ENCODE data around the gene FAM89B.
A peak's percentile ranks its signal among the peaks of the same experiment; 100 is the strongest.

FAM89B gene

GRCh38 chr11:65554842-65555430 is 17.4 kb upstream of the FAM89B start:
- no peak for TF ChIP-seq CTCF (IDR thresholded peaks at IDR 0.05; ENCODE audit: low read depth, low read length)
- H3K27me3 ChIP-seq (ENCODE audit: insufficient read depth, low read depth, severe bottlenecking), result no peaks in the 10 kb centered on the region
- H3K27ac ChIP-seq, result no peak overlapping the region
- no peak for DNase-seq
- no peaks in the 10 kb centered on the region for H3K9me3 ChIP-seq (ENCODE audit: severe bottlenecking)
- no peak overlapping the region for H3K4me3 ChIP-seq (ENCODE audit: low read depth, low read length)
- H3K36me3 ChIP-seq, result no peaks in the 10 kb centered on the region

- H3K9me3 ChIP-seq (ENCODE audit: severe bottlenecking), result no peaks in the 10 kb centered on the region
- no peak for DNase-seq
- H3K4me3 ChIP-seq (ENCODE audit: low read depth, low read length), result no peak overlapping the region
- no peaks in the 10 kb centered on the region for H3K27me3 ChIP-seq (ENCODE audit: insufficient read depth, low read depth, severe bottlenecking)
- no peak for TF ChIP-seq CTCF (IDR thresholded peaks at IDR 0.05; ENCODE audit: low read depth, low read length)
- H3K36me3 ChIP-seq, result no peaks in the 10 kb centered on the region
- no peak overlapping the region for H3K27ac ChIP-seq
Observed at GRCh38 chr11:65555693-65556231, 16.6 kb upstream of the FAM89B start.

- no peak overlapping the region for H3K27ac ChIP-seq
- TF ChIP-seq CTCF (IDR thresholded peaks at IDR 0.05; ENCODE audit: low read depth, low read length), result no peak
- no peaks in the 10 kb centered on the region for H3K27me3 ChIP-seq (ENCODE audit: insufficient read depth, low read depth, severe bottlenecking)
- no peaks in the 10 kb centered on the region for H3K9me3 ChIP-seq (ENCODE audit: severe bottlenecking)
- H3K36me3 ChIP-seq, result no peaks in the 10 kb centered on the region
- peak overlapping the region; percentile 42; the same call in 1 of the 2 replicates for H3K4me3 ChIP-seq (ENCODE audit: low read depth, low read length)
- DNase-seq, result no peak
Observed at GRCh38 chr11:65556470-65557279, 15.7 kb upstream of the FAM89B start.

- Histone ChIP-seq H3K27ac (no peak overlapping the region), H3K27me3 (ENCODE audit: insufficient read depth, low read depth, severe bottlenecking) (no peaks in the 10 kb centered on the region), H3K9me3 (ENCODE audit: severe bottlenecking) (no peaks in the 10 kb centered on the region), H3K4me3 (ENCODE audit: low read depth, low read length) (peak overlapping the region; percentile 57), H3K36me3 (no peaks in the 10 kb centered on the region)
- DNase-seq, result no peak
- no peak for TF ChIP-seq CTCF (IDR thresholded peaks at IDR 0.05; ENCODE audit: low read depth, low read length)
Observed at GRCh38 chr11:65557280-65558001, 14.9 kb upstream of the FAM89B start.

- peak within 1 kb of the TSS; percentile 65 for H3K27ac ChIP-seq
Observed at GRCh38 chr11:65558002-65558929, 14.1 kb upstream of the FAM89B start, which contains the start of gene LTBP3. LTBP3 (minus strand) TSS chr11:65558359; CDS start chr11:65557959, 400 bp downstream.

More at GRCh38 chr11:65558002-65558929, 14.1 kb upstream of the FAM89B start, which contains the start of gene LTBP3:
- no peak for TF ChIP-seq CTCF (IDR thresholded peaks at IDR 0.05; ENCODE audit: low read depth, low read length)
- no peak for DNase-seq
- Histone ChIP-seq H3K9me3 (ENCODE audit: severe bottlenecking) (no peaks in the 10 kb centered on the region), H3K36me3 (no peaks in the 10 kb centered on the region), H3K4me3 (ENCODE audit: low read depth, low read length) (peak within 1 kb of the TSS; percentile 57), H3K27me3 (ENCODE audit: insufficient read depth, low read depth, severe bottlenecking) (no peaks in the 10 kb centered on the region)

Measured in WERI-Rb-1 (cell line).